ENCODE results near the gene CTDSP2. TPM values are rescaled to one million over a fixed set of nuclear protein-coding genes. Genes with fewer than 3 reads are reported as not detected.
A peak's percentile ranks its signal among the peaks of the same experiment; 100 is the strongest.
"Not testable (repeated sequence)": the region's sequence is repeated elsewhere in the genome, so short reads cannot be mapped to it uniquely, and the experiment has no call there.

The CTDSP2 gene
- total RNA-seq, 2 experiments from 2014 or later: 94.6 to 99.8 TPM

DNA sequence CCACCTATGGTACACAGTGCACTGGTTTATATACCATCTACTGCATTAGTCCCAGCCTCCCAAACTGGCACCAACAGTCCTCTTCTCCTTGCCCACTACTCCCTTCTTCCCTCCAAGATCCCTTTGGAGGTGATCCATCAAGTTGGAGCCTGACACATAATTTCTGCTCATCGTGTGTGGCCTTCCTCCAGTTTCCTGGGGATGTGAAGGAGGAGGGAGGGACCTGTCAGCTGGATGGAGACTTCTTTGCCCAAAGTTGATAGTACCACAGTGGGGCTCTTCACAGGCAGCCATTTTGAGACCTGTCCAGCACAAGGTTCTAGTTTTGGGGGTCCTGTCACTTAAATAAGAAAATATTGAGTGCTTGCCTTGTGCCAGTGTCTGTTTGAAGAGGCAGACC, 17.1 kb upstream of the CTDSP2 start:
- no peaks in the 10 kb centered on the region for H3K9me3 Mint-ChIP-seq
- no peak overlapping the region for H3K4me3 Mint-ChIP-seq
- peaks cover 6% of the 10 kb centered on the region for H3K4me1 Mint-ChIP-seq (ENCODE audit: low read depth)
- intact Hi-C loops (cut with micrococcal nuclease): no loop called here
- H3K27me3 Mint-ChIP-seq (ENCODE audit: low read depth): no peaks in the 10 kb centered on the region
- no peaks in the 10 kb centered on the region for H3K36me3 Mint-ChIP-seq (ENCODE audit: low read depth)
- no peak overlapping the region for H3K27ac Mint-ChIP-seq
- DNase-seq: no peak
- CTCF ChIA-PET: interaction anchor here (1.3 to 4.0 kb wide), 4 partner anchors 20 to 32 kb away, joined by 3 to 22 read pairs (median 4); no protein-coding TSS in a partner anchor

DNA sequence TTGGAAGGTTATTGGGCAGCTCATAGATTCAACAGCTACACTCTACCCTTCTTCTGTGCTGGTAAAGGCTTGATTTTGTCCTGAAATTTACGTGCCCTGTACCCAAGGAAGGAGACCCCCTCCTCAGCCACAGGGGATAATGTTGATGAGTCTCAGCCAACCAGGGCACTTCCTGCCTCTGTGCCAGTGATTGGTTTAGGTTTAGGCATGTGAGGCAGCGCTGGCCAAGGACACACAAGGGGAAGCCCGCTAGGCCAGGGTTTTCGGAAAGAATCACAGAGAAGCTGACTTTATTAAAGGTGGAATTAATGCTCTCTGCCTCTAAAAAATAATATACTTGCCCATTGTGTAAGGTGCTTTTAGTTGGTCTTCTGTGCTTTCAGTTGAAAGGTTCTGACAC, 15.4 kb upstream of the CTDSP2 start:
- H3K4me1 Mint-ChIP-seq (ENCODE audit: low read depth): peaks cover 6% of the 10 kb centered on the region
- H3K27ac Mint-ChIP-seq: no peak overlapping the region
- no peaks in the 10 kb centered on the region for H3K27me3 Mint-ChIP-seq (ENCODE audit: low read depth)
- DNase-seq: no peak
- intact Hi-C loops (cut with micrococcal nuclease): no loop called here
- CTCF ChIA-PET: interaction anchor here (0.6 kb wide), 1 partner anchor 11 kb away, joined by 3 read pairs; no protein-coding TSS in a partner anchor
- H3K36me3 Mint-ChIP-seq (ENCODE audit: low read depth): no peaks in the 10 kb centered on the region
- no peak overlapping the region for H3K4me3 Mint-ChIP-seq
- H3K9me3 Mint-ChIP-seq: no peaks in the 10 kb centered on the region

DNA sequence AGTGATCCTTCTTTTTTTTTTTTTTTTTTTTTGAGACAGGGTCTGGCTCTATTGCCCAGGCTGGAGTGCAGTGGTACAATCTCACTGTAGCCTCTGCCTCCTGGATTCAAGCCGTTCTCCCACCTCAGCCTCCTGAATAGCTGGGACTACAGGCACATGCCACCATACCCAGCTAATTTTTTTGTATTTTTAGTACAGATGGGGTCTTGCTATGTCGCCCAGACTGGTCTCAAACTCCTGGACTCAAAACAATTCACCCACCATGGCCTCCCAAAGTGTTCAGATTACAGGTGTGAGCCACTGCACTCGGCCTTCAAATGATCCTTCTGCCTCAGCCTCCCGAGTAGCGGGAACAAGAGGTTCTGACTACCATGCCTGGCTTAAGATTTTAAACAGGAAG, 14.4 kb upstream of the CTDSP2 start:
- intact Hi-C loops (cut with micrococcal nuclease); H3K4me3 Mint-ChIP-seq; H3K4me1 Mint-ChIP-seq (ENCODE audit: low read depth); H3K27ac Mint-ChIP-seq; DNase-seq; H3K9me3 Mint-ChIP-seq; H3K27me3 Mint-ChIP-seq (ENCODE audit: low read depth); H3K36me3 Mint-ChIP-seq (ENCODE audit: low read depth): not testable (repeated sequence)
- CTCF ChIA-PET: interaction anchor here (0.6 kb wide), 1 partner anchor 72 kb away, joined by 4 read pairs; no protein-coding TSS in a partner anchor

DNA sequence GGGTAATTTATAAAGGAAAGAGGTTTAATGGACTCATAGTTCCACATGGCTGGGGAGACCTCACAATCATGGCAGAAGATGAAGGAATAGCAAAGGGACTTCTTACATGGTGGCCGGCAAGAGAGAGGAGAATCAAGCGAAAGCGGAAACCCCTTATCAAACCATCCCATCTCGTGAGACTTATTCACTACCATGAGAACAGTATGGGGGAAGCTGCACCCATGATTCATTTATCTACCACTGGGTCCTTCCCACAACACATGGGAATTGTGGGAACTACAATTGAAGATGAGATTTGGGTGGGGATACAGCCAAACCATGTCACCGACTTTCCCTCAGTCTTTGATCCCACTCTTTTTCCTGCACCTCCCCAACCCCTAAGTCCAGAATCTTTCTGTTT, 12.6 kb upstream of the CTDSP2 start:
- Mint-ChIP-seq H3K4me1 (ENCODE audit: low read depth) (peaks cover under 1% of the 10 kb centered on the region), H3K27ac (no peak overlapping the region), H3K9me3 (no peaks in the 10 kb centered on the region), H3K4me3 (no peak overlapping the region), H3K36me3 (ENCODE audit: low read depth) (no peaks in the 10 kb centered on the region), H3K27me3 (ENCODE audit: low read depth) (peaks cover 2% of the 10 kb centered on the region)
- CTCF ChIA-PET: no interaction called here
- intact Hi-C loops (cut with micrococcal nuclease): no loop called here
- no peak for DNase-seq

DNA sequence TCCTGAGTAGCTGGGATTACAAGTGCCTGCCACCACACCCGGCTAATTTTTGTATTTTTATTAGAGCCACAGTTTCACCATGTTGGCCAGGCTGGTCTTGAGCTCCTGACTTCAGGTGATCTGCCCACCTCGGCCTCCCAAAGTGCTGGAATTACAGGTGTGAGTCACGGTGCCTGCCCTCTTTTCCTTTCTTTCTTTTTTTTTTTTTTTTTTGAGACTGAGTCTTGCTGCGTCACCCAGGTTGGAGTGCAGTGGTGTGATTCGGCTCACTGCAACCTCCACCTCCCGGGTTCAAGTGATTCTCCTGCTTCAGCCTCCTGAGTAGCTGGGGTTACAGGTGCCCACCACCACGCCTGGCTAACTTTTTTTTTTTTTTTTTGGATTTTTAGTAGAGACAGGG, 11.6 kb upstream of the CTDSP2 start:
- CTCF ChIA-PET: interaction anchor here (1.0 kb wide), 1 partner anchor 26 kb away, joined by 4 read pairs; no protein-coding TSS in a partner anchor

DNA sequence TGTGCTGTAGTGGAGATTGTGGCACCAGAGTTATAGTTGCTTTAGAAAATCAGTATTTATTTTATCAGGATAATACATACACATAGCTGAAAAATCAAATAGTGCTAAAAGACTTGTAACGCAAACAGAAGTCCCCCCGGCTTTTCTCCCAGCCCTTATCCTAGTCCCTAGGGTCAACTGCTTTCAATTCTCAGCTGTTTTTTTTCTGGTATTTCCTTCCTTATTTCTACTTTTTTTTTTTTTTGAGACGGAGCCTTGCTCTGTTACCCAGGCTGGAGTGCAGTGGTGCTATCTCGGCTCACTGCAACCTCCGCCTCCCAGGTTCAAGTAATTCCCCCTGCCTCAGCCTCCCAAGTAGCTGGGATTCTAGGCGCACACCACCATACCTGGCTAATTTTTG, 8.4 kb upstream of the CTDSP2 start:
- Mint-ChIP-seq H3K4me3 (no peak overlapping the region), H3K27me3 (ENCODE audit: low read depth) (peaks cover 15% of the 10 kb centered on the region), H3K36me3 (ENCODE audit: low read depth) (no peaks in the 10 kb centered on the region), H3K9me3 (no peaks in the 10 kb centered on the region), H3K4me1 (ENCODE audit: low read depth) (peaks cover 26% of the 10 kb centered on the region), H3K27ac (no peak overlapping the region)
- DNase-seq: no peak
- intact Hi-C loops (cut with micrococcal nuclease): no loop called here
- CTCF ChIA-PET: interaction anchor here (1.6 to 1.9 kb wide), 3 partner anchors 10 to 98 kb away, joined by 3 to 8 read pairs (median 5); no protein-coding TSS in a partner anchor

More for the DNA sequence above, 11.6 kb upstream of the CTDSP2 start:
- H3K27ac Mint-ChIP-seq; H3K9me3 Mint-ChIP-seq; DNase-seq; H3K4me3 Mint-ChIP-seq; intact Hi-C loops (cut with micrococcal nuclease); H3K27me3 Mint-ChIP-seq (ENCODE audit: low read depth); H3K36me3 Mint-ChIP-seq (ENCODE audit: low read depth): not testable (repeated sequence)
- H3K4me1 Mint-ChIP-seq (ENCODE audit: low read depth): peaks cover 10% of the 10 kb centered on the region

DNA sequence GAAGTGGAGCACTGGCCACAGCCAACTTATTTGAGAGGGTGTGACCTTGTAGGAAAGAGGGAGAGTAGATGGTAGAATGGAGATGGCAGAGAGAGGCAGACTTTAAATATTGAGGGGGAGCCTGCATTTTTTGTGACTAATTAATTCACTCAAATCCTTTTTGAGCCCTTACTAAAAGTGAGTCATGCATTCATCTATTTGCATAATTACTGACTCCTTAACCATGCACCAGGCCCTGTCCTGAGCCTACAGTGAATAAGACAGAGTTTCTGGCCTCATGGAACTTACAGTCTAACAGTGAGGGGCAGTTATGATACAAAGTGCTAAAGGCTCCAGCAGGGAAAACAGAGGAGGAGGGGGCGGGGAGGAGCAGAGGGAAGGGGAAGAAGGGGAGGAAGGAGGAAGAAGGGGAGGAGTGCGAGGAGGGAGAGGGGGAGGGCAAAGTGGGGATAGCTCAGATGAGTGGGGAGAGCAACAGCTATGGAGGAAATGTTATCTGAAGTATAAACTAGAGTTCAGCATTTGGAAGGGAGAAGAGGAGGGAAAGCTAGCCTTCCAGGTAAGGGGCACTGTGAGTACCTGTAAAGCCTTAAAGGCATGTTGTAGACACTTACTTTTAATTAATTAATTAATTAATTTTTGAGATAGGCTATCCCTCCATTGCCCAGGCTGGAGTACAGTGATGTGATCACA, 7.5 kb upstream of the CTDSP2 start:
- CTCF ChIA-PET: interaction anchor here (1.0 to 1.9 kb wide), 5 partner anchors 11 to 97 kb away, joined by 3 to 8 read pairs (median 5); partner anchors contain the start of gene TSFM
- H3K27me3 Mint-ChIP-seq (ENCODE audit: low read depth): peaks cover 15% of the 10 kb centered on the region
- intact Hi-C loops (cut with micrococcal nuclease): no loop called here
- DNase-seq: no peak
- peaks cover 26% of the 10 kb centered on the region for H3K4me1 Mint-ChIP-seq (ENCODE audit: low read depth)
- no peaks in the 10 kb centered on the region for H3K36me3 Mint-ChIP-seq (ENCODE audit: low read depth)
- no peak overlapping the region for H3K27ac Mint-ChIP-seq
- H3K9me3 Mint-ChIP-seq: no peaks in the 10 kb centered on the region
- no peak overlapping the region for H3K4me3 Mint-ChIP-seq

DNA sequence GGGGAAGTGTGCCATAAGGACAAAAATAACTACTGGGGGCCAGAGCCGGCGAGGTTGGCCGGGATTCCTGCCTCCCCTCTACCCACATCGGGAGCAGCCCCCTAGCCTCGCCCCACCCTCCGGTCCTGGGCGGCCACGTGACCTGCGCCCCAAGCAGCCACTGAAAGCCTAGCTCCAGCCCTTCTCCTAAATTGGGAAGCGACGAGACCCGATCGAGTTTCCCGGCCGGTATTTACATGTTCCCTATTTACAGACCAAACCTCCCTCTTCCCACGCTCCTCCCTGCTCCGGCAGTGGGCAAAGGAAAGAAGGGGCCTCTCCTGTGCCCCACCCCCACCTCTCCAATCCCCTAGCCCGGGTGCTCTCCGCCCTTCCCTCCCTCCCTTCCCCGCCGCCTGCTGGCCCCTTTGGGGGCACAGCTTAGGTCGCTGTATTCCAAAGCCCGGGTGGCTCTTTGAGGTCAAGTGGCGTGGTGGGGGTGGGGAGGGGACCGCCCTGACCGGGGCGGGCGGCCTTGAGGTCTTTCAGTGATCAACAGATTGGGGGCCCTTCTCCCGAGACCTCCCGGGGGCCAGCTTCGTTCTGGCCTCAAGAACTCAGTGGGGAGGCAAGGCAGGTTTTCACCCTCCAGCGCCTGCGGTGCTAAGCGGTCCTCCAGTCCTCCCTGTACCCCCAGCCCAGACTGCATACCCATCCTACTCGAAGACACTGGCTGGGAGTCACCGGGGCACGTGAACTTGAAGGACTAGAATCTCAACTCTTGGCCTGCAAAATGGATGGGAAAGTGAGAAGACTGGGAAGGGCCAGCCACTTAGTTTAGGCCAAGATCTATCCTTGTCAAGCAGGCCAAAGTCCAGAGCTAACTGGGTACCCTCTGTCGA, 6.3 kb upstream of the CTDSP2 start:
- intact Hi-C loops (cut with micrococcal nuclease): no loop called here
- Mint-ChIP-seq H3K27me3 (ENCODE audit: low read depth) (peaks cover 15% of the 10 kb centered on the region), H3K4me3 (no peak overlapping the region), H3K36me3 (ENCODE audit: low read depth) (no peaks in the 10 kb centered on the region), H3K9me3 (no peaks in the 10 kb centered on the region), H3K27ac (no peak overlapping the region), H3K4me1 (ENCODE audit: low read depth) (peaks cover 29% of the 10 kb centered on the region)
- DNase-seq: no peak
- CTCF ChIA-PET: interaction anchor here (0.6 to 1.4 kb wide), 5 partner anchors 14 to 93 kb away, joined by 3 to 8 read pairs (median 3); no protein-coding TSS in a partner anchor

DNA sequence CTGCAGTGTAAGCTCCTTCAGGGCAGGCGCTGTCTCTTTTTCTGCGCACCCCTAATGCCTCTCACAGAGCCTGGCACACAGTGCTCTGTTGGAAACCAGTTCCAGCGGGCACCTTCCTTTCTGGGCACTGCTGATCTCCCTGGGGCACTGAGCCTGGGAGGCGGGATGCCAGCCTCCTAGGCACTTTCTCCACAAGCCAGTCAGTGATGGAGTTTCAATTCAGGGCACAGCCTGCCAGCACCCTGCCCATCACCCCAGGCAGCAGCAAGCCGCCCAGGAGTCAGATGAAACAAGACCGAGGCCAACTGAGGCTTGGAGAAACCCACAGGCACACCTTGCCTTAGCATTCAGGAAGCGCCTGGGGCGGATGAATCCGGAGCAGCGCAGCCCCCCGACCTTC, 5.7 kb upstream of the CTDSP2 start:
- H3K4me1 Mint-ChIP-seq (ENCODE audit: low read depth): peaks cover 31% of the 10 kb centered on the region
- H3K9me3 Mint-ChIP-seq: no peaks in the 10 kb centered on the region
- peak overlapping the region; percentile 6 for H3K4me3 Mint-ChIP-seq
- CTCF ChIA-PET: interaction anchor here (0.7 to 1.4 kb wide), 4 partner anchors 20 to 93 kb away, joined by 3 to 5 read pairs (median 4); no protein-coding TSS in a partner anchor
- no peaks in the 10 kb centered on the region for H3K36me3 Mint-ChIP-seq (ENCODE audit: low read depth)
- H3K27ac Mint-ChIP-seq: no peak overlapping the region
- DNase-seq: no peak
- H3K27me3 Mint-ChIP-seq (ENCODE audit: low read depth): peaks cover 15% of the 10 kb centered on the region
- intact Hi-C loops (cut with micrococcal nuclease): no loop called here

DNA sequence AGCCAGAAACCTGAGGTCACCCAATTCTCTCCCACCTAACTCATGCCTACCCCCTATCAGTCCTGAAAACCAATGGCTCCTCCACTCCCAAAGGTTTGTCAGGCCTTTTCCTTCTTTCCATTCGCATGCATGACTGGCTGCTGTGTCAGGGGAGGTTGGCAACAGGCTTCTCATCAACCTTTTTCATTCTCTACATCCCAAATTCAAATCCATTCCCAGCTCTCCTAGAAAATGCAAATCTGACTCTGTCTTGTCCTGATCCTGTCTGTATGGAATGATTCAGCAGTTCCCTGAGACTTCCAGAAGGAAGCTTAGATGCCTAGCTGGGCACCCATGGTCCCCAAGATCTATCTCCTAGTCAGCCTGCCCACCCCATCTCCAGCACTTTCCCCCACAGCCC, 5.0 kb upstream of the CTDSP2 start:
- intact Hi-C loops (cut with micrococcal nuclease): no loop called here
- DNase-seq: no peak
- H3K9me3 Mint-ChIP-seq: no peaks in the 10 kb centered on the region
- CTCF ChIA-PET: interaction anchor here (0.7 to 1.4 kb wide), 7 partner anchors 19 to 95 kb away, joined by 3 to 6 read pairs (median 3); no protein-coding TSS in a partner anchor
- H3K4me3 Mint-ChIP-seq: no peak overlapping the region
- H3K36me3 Mint-ChIP-seq (ENCODE audit: low read depth): no peaks in the 10 kb centered on the region
- H3K27me3 Mint-ChIP-seq (ENCODE audit: low read depth): peaks cover 15% of the 10 kb centered on the region
- peaks cover 34% of the 10 kb centered on the region for H3K4me1 Mint-ChIP-seq (ENCODE audit: low read depth)
- H3K27ac Mint-ChIP-seq: no peak overlapping the region

DNA sequence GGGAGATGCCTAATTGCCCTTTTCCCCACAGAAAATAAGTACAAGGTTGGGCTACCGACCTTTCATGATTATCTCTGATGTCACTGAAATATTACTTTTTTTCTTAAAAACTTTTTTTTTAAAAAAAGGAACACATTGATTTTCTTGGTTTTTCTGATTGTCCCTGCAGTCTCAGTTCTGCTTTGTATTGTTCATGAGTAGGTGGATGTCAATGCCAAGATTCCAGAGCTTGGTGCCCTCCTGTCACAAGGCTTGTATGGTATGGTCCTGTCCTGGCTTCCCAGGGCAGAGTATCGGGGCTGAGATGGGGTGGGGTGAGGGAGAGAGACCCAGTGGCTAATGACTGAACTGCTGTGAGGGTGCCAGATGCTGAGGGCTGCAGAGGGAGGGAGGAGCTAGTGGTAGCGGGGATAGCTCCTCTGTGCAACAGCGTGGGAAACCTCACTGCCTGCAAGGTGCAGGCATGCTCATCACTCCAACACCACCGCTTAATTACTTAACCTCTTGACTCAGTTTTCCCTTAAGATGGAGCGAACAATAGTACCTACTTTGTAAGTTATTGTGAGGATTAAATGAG, 4.4 kb upstream of the CTDSP2 start:
- Mint-ChIP-seq H3K27me3 (ENCODE audit: low read depth) (peaks cover 15% of the 10 kb centered on the region), H3K9me3 (no peaks in the 10 kb centered on the region), H3K36me3 (ENCODE audit: low read depth) (no peaks in the 10 kb centered on the region), H3K4me3 (no peak overlapping the region), H3K27ac (no peak overlapping the region), H3K4me1 (ENCODE audit: low read depth) (peaks cover 34% of the 10 kb centered on the region)
- DNase-seq: no peak
- intact Hi-C loops (cut with micrococcal nuclease): no loop called here
- CTCF ChIA-PET: interaction anchor here (0.6 to 1.4 kb wide), 7 partner anchors 9 to 95 kb away, joined by 3 to 6 read pairs (median 3); no protein-coding TSS in a partner anchor

DNA sequence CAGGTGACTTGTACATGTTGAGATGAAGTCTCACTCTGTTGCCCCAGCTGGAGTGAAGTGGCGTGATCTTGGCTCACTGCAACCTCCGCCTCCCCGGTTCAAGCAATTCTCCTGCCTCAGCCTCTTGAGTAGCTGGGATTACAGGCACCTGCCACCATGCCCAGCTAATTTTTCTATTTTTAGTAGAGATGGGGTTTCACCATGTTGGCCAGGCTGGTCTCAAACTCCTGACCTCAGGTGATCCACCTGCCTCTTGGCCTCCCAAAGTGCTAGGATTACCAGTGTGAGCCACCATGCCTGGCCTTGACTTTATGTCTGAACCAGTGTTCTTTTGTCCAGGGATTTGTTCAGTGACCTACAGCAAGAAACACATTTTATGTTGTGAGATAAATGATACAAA, 2.9 kb upstream of the CTDSP2 start:
- H3K4me3 Mint-ChIP-seq; H3K36me3 Mint-ChIP-seq (ENCODE audit: low read depth); H3K27ac Mint-ChIP-seq; DNase-seq; CTCF ChIA-PET; H3K9me3 Mint-ChIP-seq: not testable (repeated sequence)
- Mint-ChIP-seq H3K4me1 (ENCODE audit: low read depth) (peaks cover 35% of the 10 kb centered on the region), H3K27me3 (ENCODE audit: low read depth) (peaks cover 13% of the 10 kb centered on the region)
- intact Hi-C loops (cut with micrococcal nuclease): loop anchor here (10.0 kb wide), 3 partner anchors 625 to 1925 kb away; partner anchors contain the start of genes PTGES3, PYM1 and SHMT2
